H1 (cell line): ENCODE results near the gene SLC24A3. TPM values are rescaled to one million over a fixed set of nuclear protein-coding genes. Genes with fewer than 3 reads are reported as not detected.

Experiments used
- CTCF ChIA-PET: fragments of 300-600 bp; sonication (Branson Sonifier 250); formaldehyde crosslinking; loops from one replicate; lab custom pipeline; 2021; ENCODE audit not compliant: partially characterized antibody; lab: Charles Lee
- POLR2A ChIA-PET: fragments of 300-600 bp; sonication (Branson Sonifier 250); formaldehyde crosslinking; loops from one replicate; lab custom pipeline; 2021; ENCODE audit warnings: inconsistent platforms; ENCODE audit not compliant: partially characterized antibody; lab: Charles Lee
- DNase-seq, 2 experiments: peaks; one replicate each; pipeline versions ENCODE4 v3.0.0 to v3.0.0-alpha.2; 2010 to 2022; ENCODE audit warnings: low spot score in 2 of 2, low read depth in 1 of 2, mixed read lengths in 1 of 2
- FAIRE-seq: peaks from 2 replicates; lab custom pipeline; 2011; peaks lifted over from hg19 to GRCh38; lab: Jason Lieb, UNC
- H2AFZ ChIP-seq: 2 replicates; pipeline ENCODE4 v1.8.1; 2012; ENCODE audit warnings: low read length, inconsistent platforms
- H2AK5ac ChIP-seq: 2 replicates; pipeline ENCODE4 v1.6.1; 2013; ENCODE audit warnings: low read depth, low read length
- H2BK120ac ChIP-seq: replicated peaks from 2 replicates; pipeline ENCODE3; 2013; ENCODE audit warnings: low read depth, low read length, inconsistent platforms
- H2BK12ac ChIP-seq: 2 replicates; pipeline ENCODE4 v1.6.1; 2013; ENCODE audit warnings: low read depth, low read length
- H2BK15ac ChIP-seq: 2 replicates; pipeline ENCODE4 v1.6.1; 2013; ENCODE audit warnings: low read length
- H2BK20ac ChIP-seq: 2 replicates; pipeline ENCODE4 v1.6.1; 2013; ENCODE audit warnings: low read length
- H2BK5ac ChIP-seq: 2 replicates; pipeline ENCODE4 v1.6.1; 2013; ENCODE audit warnings: low read depth, low read length
- H3K14ac ChIP-seq: 2 replicates; pipeline ENCODE4 v1.6.1; 2013; ENCODE audit warnings: inconsistent platforms; ENCODE audit not compliant: insufficient read length
- H3K18ac ChIP-seq: 2 replicates; pipeline ENCODE4 v1.6.1; 2013; ENCODE audit warnings: low read length; ENCODE audit errors: extremely low read depth
- H3K23ac ChIP-seq: 2 replicates; pipeline ENCODE4 v1.6.1; 2013; ENCODE audit warnings: inconsistent platforms; ENCODE audit not compliant: insufficient read length
- H3K23me2 ChIP-seq: 2 replicates; pipeline ENCODE4 v1.6.1; 2013; ENCODE audit warnings: low read depth, low read length
- H3K27ac ChIP-seq: 2 replicates; pipeline ENCODE4 v1.6.1; 2011; ENCODE audit warnings: low read depth, low read length, inconsistent platforms
- H3K27me3 ChIP-seq, 4 experiments: replicated peaks in 1 of 4; 1 replicate in 1 of 4; 2 replicates in 3 of 4; pipeline versions ENCODE4 v1.6.1 to v1.8.1; 2011 to 2013; ENCODE audit warnings: low read length in 3 of 4, mild to moderate bottlenecking in 3 of 4, inconsistent platforms in 2 of 4, mixed read lengths in 2 of 4, moderate library complexity in 1 of 4; ENCODE audit not compliant: control insufficient read depth in 3 of 4, insufficient read depth in 3 of 4; ENCODE audit errors: extremely low read depth in 1 of 4
- H3K36me3 ChIP-seq, 4 experiments: 2 replicates each; pipeline versions ENCODE4 v1.6.1 to v1.8.1; 2011 to 2013; ENCODE audit warnings: mild to moderate bottlenecking in 4 of 4, low read length in 3 of 4, moderate library complexity in 2 of 4, control low read depth in 1 of 4, inconsistent platforms in 1 of 4; ENCODE audit not compliant: insufficient read depth in 4 of 4, control insufficient read depth in 2 of 4
- H3K4ac ChIP-seq: replicated peaks from 2 replicates; pipeline ENCODE3; 2013; ENCODE audit warnings: low read length, low read depth, mixed read lengths, inconsistent platforms; ENCODE audit not compliant: insufficient read length
- H3K4me1 ChIP-seq, 4 experiments: replicated peaks in 1 of 4; 1 replicate in 1 of 4; 2 replicates in 3 of 4; pipeline versions ENCODE4 v1.6.1 to v1.8.1; 2011 to 2013; ENCODE audit warnings: low read length in 3 of 4, inconsistent platforms in 2 of 4, mixed read lengths in 1 of 4; ENCODE audit not compliant: insufficient read depth in 4 of 4, control insufficient read depth in 3 of 4
- H3K4me2 ChIP-seq, 2 experiments: 2 replicates each; pipeline versions ENCODE4 v1.6.1 to v1.8.1; 2011 to 2013; ENCODE audit warnings: low read depth in 2 of 2, low read length in 2 of 2, control low read depth in 1 of 2, inconsistent platforms in 1 of 2, mild to moderate bottlenecking in 1 of 2; ENCODE audit not compliant: insufficient read depth in 1 of 2
- H3K4me3 ChIP-seq, 4 experiments: fragments of 200-600, 300-600 bp in 1 of 4; sonication (generic), shearing (Covaris generic), sonication (Bioruptor Twin) in 1 of 4; 2 replicates each; pipeline versions ENCODE4 v1.5.1 to v1.8.1; 2011 to 2016; ENCODE audit warnings: low read length in 4 of 4, low read depth in 3 of 4, control low read depth in 2 of 4, inconsistent platforms in 2 of 4, mild to moderate bottlenecking in 2 of 4, mixed read lengths in 1 of 4, moderate library complexity in 1 of 4; ENCODE audit not compliant: insufficient read depth in 2 of 4; ENCODE audit errors: extremely low read depth in 1 of 4
- H3K56ac ChIP-seq: replicated peaks from 2 replicates; pipeline ENCODE3; 2013; ENCODE audit warnings: low read depth, mild to moderate bottlenecking, mixed read lengths, low read length, inconsistent platforms; ENCODE audit not compliant: insufficient read length
- H3K79me1 ChIP-seq: 2 replicates; pipeline ENCODE4 v1.6.1; 2013; ENCODE audit warnings: low read depth, low read length, control low read depth
- H3K79me2 ChIP-seq, 2 experiments: 2 replicates each; pipeline versions ENCODE4 v1.6.1 to v1.8.1; 2012 to 2013; ENCODE audit warnings: low read length in 2 of 2, mild to moderate bottlenecking in 2 of 2, inconsistent platforms in 1 of 2; ENCODE audit not compliant: insufficient read depth in 2 of 2, control insufficient read depth in 1 of 2
- H3K9ac ChIP-seq, 4 experiments: replicated peaks in 1 of 4; 1 replicate in 1 of 4; 2 replicates in 3 of 4; pipeline versions ENCODE4 v1.6.1 to v1.8.1; 2011 to 2013; ENCODE audit warnings: low read depth in 3 of 4, low read length in 3 of 4, control low read depth in 2 of 4, mild to moderate bottlenecking in 2 of 4, moderate library complexity in 2 of 4, inconsistent platforms in 1 of 4; ENCODE audit errors: extremely low read depth in 1 of 4
- H3K9me3 ChIP-seq, 2 experiments: 2 replicates each; pipeline versions ENCODE4 v1.6.1 to v1.8.1; 2012 to 2013; ENCODE audit warnings: mild to moderate bottlenecking in 2 of 2, moderate library complexity in 2 of 2, control low read depth in 1 of 2, inconsistent platforms in 1 of 2, low read depth in 1 of 2, low read length in 1 of 2, mixed read lengths in 1 of 2; ENCODE audit not compliant: insufficient read depth in 2 of 2
- H4K20me1 ChIP-seq, 2 experiments: replicated peaks in 1 of 2; 2 replicates each; pipeline versions ENCODE3 to v1.8.1; 2011 to 2013; ENCODE audit warnings: inconsistent platforms in 2 of 2, low read length in 2 of 2, mild to moderate bottlenecking in 1 of 2; ENCODE audit not compliant: insufficient read depth in 2 of 2, control insufficient read depth in 1 of 2
- H4K5ac ChIP-seq: 2 replicates; pipeline ENCODE4 v1.6.1; 2013; ENCODE audit warnings: low read length, low read depth, mixed read lengths, inconsistent platforms; ENCODE audit not compliant: insufficient read length
- H4K8ac ChIP-seq: 2 replicates; pipeline ENCODE4 v1.8.0; 2013; ENCODE audit warnings: mild to moderate bottlenecking, moderate library complexity, low read length, inconsistent platforms; ENCODE audit not compliant: insufficient read depth; ENCODE audit errors: extremely low read depth
- H4K91ac ChIP-seq: replicated peaks from 2 replicates; pipeline ENCODE3; 2013; ENCODE audit warnings: low read length, mixed read lengths, inconsistent platforms; ENCODE audit not compliant: insufficient read length
- BACH1 ChIP-seq: IDR thresholded peaks from 2 replicates; pipeline ENCODE4 v1.6.1; 2012; ENCODE audit warnings: low read length, improper control_type of control experiment
- BRCA1 ChIP-seq: IDR thresholded peaks from 2 replicates; pipeline ENCODE4 v1.6.1; 2012; ENCODE audit warnings: low read depth, low read length, improper control_type of control experiment
- CHD1 ChIP-seq: IDR thresholded peaks from 2 replicates; pipeline ENCODE4 v1.6.1; 2012; ENCODE audit warnings: low read depth, low read length, improper control_type of control experiment
- CTBP2 ChIP-seq: IDR thresholded peaks from 2 replicates; pipeline ENCODE4 v1.7.0; 2011; ENCODE audit warnings: borderline replicate concordance, mild to moderate bottlenecking, moderate library complexity, mixed read lengths, low read length; ENCODE audit not compliant: insufficient read depth, insufficient read length
- CTCF ChIP-seq, 3 experiments: IDR thresholded peaks; 1 replicate in 2 of 3; 2 replicates in 1 of 3; pipeline versions ENCODE4 v1.5.1 to v1.6.1; 2011; ENCODE audit warnings: low read length in 3 of 3, mild to moderate bottlenecking in 3 of 3, inconsistent platforms in 2 of 3, low read depth in 1 of 3, moderate library complexity in 1 of 3; ENCODE audit not compliant: insufficient read depth in 1 of 3; ENCODE audit errors: control extremely low read depth in 1 of 3
- HDAC6 ChIP-seq: IDR thresholded peaks from one replicate; pipeline ENCODE4 v1.7.1; 2012; ENCODE audit warnings: low read depth, mild to moderate bottlenecking, inconsistent platforms, low read length, moderate library complexity
- KDM1A ChIP-seq: fragments of 200-600, 300-600 bp; sonication (generic); IDR thresholded peaks from 2 replicates; pipeline ENCODE4 v1.7.1; 2016; ENCODE audit warnings: mild to moderate bottlenecking, low read length, borderline replicate concordance
- KDM4A ChIP-seq: IDR thresholded peaks from one replicate; pipeline ENCODE4 v1.7.1; 2012; ENCODE audit warnings: low read depth, mild to moderate bottlenecking, moderate library complexity, low read length, inconsistent platforms; ENCODE audit not compliant: severe bottlenecking
- NANOG ChIP-seq: IDR thresholded peaks from 2 replicates; pipeline ENCODE4 v1.6.1; 2011; ENCODE audit warnings: low read length, low read depth, mild to moderate bottlenecking, inconsistent platforms; ENCODE audit not compliant: insufficient read depth, poor library complexity, severe bottlenecking
- POU5F1 ChIP-seq: IDR thresholded peaks from 2 replicates; pipeline ENCODE4 v1.6.1; 2011; ENCODE audit warnings: low read depth, mild to moderate bottlenecking, low read length, moderate library complexity
- SIRT6 ChIP-seq: IDR thresholded peaks from one replicate; pipeline ENCODE4 v1.7.1; 2012; ENCODE audit warnings: low read length, inconsistent platforms
- WGBS, 2 experiments: shearing (Covaris generic) in 1 of 2; methylation state at CpG; one replicate each; pipeline versions ENCODE4 v1.1.6 to v1.1.7; 2013 to 2015; ENCODE audit warnings: low lambda C conversion rate in 2 of 2, mixed read lengths in 2 of 2, inconsistent platforms in 1 of 2, low coverage in 1 of 2, missing lambda C conversion rate in 1 of 2; ENCODE audit not compliant: insufficient replicate concordance in 2 of 2, insufficient coverage in 1 of 2, insufficient read length in 1 of 2; ENCODE audit errors: extremely low coverage in 1 of 2, missing lambda C conversion rate in 1 of 2; 5-methylcytosine and 5-hydroxymethylcytosine counted together
- polyA plus RNA-seq, 7 experiments: library from polyadenylated mRNA; depleted of rRNA in 3 of 7; stranded (reverse) in 5 of 7; unstranded in 2 of 7; fragments of >200 nt in 5 of 7; fragments of 200-250 nt in 2 of 7; gene quantifications; 1 replicate in 5 of 7; 2 replicates in 1 of 7; 4 replicates in 1 of 7; pipeline versions ENCODE4 v1.2.1 to v1.2.3, GENCODE V29; 2011 to 2013; ENCODE audit warnings: missing spikeins in 2 of 7, mixed read lengths in 2 of 7
- total RNA-seq: library from RNA; stranded (reverse); fragmentation: NEBNext Ultra II Directional; extraction: Animal tissue kit (Norgen Biotek cat#: 25700); gene quantifications from 2 replicates; pipeline ENCODE4 v1.2.1, GENCODE V29; 2021

SLC24A3 gene
- total and polyA plus RNA-seq, 2 of the 8 experiments (the other 6 are each of a cell fraction or from before 2014, with no cell fraction given), result 4.5 to 6.3 TPM

DNA sequence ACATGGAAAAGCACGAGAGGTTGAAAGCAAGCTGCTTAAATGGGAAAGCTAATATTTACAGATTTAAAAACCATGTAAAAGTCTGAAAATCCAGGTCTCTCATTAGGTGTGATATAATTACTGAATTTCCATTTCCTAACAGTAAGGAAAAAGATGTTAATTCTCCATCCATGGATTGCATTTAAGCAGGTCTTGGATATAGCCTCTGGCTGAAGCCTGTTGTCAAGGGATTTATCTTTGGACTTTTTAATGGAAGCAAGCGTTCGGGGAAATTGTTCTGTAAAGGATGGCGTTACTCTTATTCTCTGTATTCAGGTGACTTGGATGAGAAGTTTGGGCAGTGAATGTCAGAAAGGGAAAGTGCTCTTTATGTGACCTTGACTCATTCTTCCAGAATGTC is 233.8 kb downstream of the SLC24A3 start:
- Histone ChIP-seq H4K5ac (no peak overlapping the region), H2BK120ac (no peak overlapping the region), H2BK20ac (no peak overlapping the region), H3K36me3 (no peaks in the 10 kb centered on the region), H3K14ac (no peak overlapping the region), H2BK5ac (no peak overlapping the region), H3K4me3 (no peak overlapping the region), H2AFZ (no peak overlapping the region), H3K9me3 (peaks cover 0 to 10% of the 10 kb centered on the region in 2 experiments; a peak in 1 of 4 replicates), H3K79me2 (no peaks in the 10 kb centered on the region), H3K9ac (no peak overlapping the region), H3K23me2 (no peaks in the 10 kb centered on the region), H2BK15ac (no peak overlapping the region), H3K27ac (no peak overlapping the region), H3K4ac (no peak overlapping the region), H2BK12ac (no peak overlapping the region), H3K23ac (no peak overlapping the region), H3K79me1 (no peaks in the 10 kb centered on the region), H3K18ac (no peak overlapping the region), H3K4me2 (no peak overlapping the region), H3K27me3 (no peaks in the 10 kb centered on the region), H4K20me1 (no peaks in the 10 kb centered on the region), H4K91ac (no peak overlapping the region), H2AK5ac (no peak overlapping the region), H4K8ac (no peak overlapping the region), H3K4me1 (no peaks in the 10 kb centered on the region; a peak in 1 of 7 replicates), H3K56ac (no peak overlapping the region)
- FAIRE-seq (no peak), DNase-seq (no peak)
- CTCF ChIA-PET, result interaction anchor here (1.0 to 1.6 kb wide), 8 partner anchors 8 to 216 kb away, joined by 3 to 7 read pairs (median 4); no protein-coding TSS in a partner anchor
- POLR2A ChIA-PET, result no interaction called here
- 94% methylated on average over 4 of the region's 4 CpGs; no CpG with 5 or more reads in 1 of the 2 experiments for WGBS, 2 experiments
- TF ChIP-seq NANOG, result no peak
- TF ChIP-seq KDM4A, result no peak
- no peak for TF ChIP-seq CTCF (IDR thresholded peaks at IDR 0.05; ENCODE audit: control extremely low read depth in 1 of 3, insufficient read depth in 1 of 3, low read depth in 1 of 3, low read length in 3 of 3)
- TF ChIP-seq HDAC6, result no peak
- TF ChIP-seq KDM1A, result no peak
- no peak for TF ChIP-seq POU5F1
- TF ChIP-seq SIRT6, result no peak
- no peak for TF ChIP-seq BRCA1
- TF ChIP-seq CTBP2, result no peak
- TF ChIP-seq CHD1, result no peak
- no peak for TF ChIP-seq BACH1
